Body of pancreas (tissue), 4 donors: Measurements from ENCODE around the gene ARHGAP44.

Experiments used
- POLR2A ChIP-seq, 3 donors: fragments of 450-650 bp; IDR thresholded peaks; one replicate each; pipeline ENCODE4 v1.6.1; 2016; ENCODE audit warnings: antibody characterized with exemption in 3 of 3, mild to moderate bottlenecking in 2 of 3
- TF ChIP-seq, protein P1 (sequence below), 7 experiments: fragments of 450-650 bp in 4 of 7; fragments of 200-600 bp in 3 of 7; sonication (generic) in 3 of 7; IDR thresholded peaks; one replicate each; pipeline ENCODE4 v1.5.1; 2016 to 2019; ENCODE audit warnings: antibody characterized with exemption in 7 of 7

DNA sequence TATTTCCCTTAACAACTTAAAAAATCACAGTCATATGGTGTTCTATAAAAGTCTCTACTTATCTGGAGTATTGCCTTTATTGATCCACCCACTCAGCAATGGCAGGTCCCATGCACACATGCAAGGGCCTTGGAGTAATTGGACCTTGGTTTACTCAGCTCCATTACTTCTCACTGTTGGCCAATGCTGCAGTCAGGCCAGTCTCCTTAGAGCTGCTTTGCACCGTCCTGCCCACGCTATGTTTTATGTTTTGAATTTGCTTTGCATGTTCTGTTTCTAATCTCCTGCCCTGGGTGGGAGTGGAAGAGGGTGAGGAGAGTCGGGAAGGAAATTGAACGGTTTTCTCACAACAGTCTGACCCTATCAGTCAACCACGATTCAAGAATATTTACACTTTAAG is 23.6 kb downstream of the ARHGAP44 start:
- TF ChIP-seq, protein P1, sequence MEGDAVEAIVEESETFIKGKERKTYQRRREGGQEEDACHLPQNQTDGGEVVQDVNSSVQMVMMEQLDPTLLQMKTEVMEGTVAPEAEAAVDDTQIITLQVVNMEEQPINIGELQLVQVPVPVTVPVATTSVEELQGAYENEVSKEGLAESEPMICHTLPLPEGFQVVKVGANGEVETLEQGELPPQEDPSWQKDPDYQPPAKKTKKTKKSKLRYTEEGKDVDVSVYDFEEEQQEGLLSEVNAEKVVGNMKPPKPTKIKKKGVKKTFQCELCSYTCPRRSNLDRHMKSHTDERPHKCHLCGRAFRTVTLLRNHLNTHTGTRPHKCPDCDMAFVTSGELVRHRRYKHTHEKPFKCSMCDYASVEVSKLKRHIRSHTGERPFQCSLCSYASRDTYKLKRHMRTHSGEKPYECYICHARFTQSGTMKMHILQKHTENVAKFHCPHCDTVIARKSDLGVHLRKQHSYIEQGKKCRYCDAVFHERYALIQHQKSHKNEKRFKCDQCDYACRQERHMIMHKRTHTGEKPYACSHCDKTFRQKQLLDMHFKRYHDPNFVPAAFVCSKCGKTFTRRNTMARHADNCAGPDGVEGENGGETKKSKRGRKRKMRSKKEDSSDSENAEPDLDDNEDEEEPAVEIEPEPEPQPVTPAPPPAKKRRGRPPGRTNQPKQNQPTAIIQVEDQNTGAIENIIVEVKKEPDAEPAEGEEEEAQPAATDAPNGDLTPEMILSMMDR (IDR thresholded peaks at IDR 0.05): no peak
- no peak for TF ChIP-seq POLR2A (IDR thresholded peaks at IDR 0.05)
